GM10266 (cell line): ENCODE results near the gene SERPINB6.
A peak's percentile ranks its signal among the peaks of the same experiment; 100 is the strongest.

Experiments used
- DNase-seq: peaks from one replicate; pipeline ENCODE4 v3.0.0; 2012; ENCODE audit errors: extremely low spot score
- CTCF ChIP-seq: IDR thresholded peaks from 2 replicates; pipeline ENCODE4 v1.5.1; 2012; ENCODE audit warnings: mild to moderate bottlenecking, low read depth; ENCODE audit not compliant: control insufficient read depth, insufficient read depth; ENCODE audit errors: missing control alignments

Gene SERPINB6

GRCh38 chr6:2990248-2990931 lies 19.0 kb upstream of the SERPINB6 start:
- no peak for DNase-seq
- TF ChIP-seq CTCF: no peak

GRCh38 chr6:2989332-2990247 lies 18.2 kb upstream of the SERPINB6 start:
- no peak for TF ChIP-seq CTCF
- peak; percentile 84 for DNase-seq

GRCh38 chr6:2988426-2989331 lies 17.3 kb upstream of the SERPINB6 start:
- peak; percentile 73 for DNase-seq
- peak; percentile 82 for TF ChIP-seq CTCF

GRCh38 chr6:2988094-2988425 lies 16.7 kb upstream of the SERPINB6 start:
- TF ChIP-seq CTCF: no peak

GRCh38 chr6:2986722-2987221 lies 15.4 kb upstream of the SERPINB6 start:
- DNase-seq: no peak
- no peak for TF ChIP-seq CTCF

More at GRCh38 chr6:2988094-2988425, 16.7 kb upstream of the SERPINB6 start:
- no peak for DNase-seq

GRCh38 chr6:2984738-2985406 lies 13.5 kb upstream of the SERPINB6 start:
- no peak for TF ChIP-seq CTCF
- no peak for DNase-seq
